Measurements from ENCODE around the gene PIGM.

PIGM gene

GRCh38 chr1:160031365-160032164, at the start of gene PIGM:
PIGM (minus strand) TSS chr1:160031990; CDS start chr1:160031739, 251 bp downstream.
- peak; percentile 92 for DNase-seq

DNA sequence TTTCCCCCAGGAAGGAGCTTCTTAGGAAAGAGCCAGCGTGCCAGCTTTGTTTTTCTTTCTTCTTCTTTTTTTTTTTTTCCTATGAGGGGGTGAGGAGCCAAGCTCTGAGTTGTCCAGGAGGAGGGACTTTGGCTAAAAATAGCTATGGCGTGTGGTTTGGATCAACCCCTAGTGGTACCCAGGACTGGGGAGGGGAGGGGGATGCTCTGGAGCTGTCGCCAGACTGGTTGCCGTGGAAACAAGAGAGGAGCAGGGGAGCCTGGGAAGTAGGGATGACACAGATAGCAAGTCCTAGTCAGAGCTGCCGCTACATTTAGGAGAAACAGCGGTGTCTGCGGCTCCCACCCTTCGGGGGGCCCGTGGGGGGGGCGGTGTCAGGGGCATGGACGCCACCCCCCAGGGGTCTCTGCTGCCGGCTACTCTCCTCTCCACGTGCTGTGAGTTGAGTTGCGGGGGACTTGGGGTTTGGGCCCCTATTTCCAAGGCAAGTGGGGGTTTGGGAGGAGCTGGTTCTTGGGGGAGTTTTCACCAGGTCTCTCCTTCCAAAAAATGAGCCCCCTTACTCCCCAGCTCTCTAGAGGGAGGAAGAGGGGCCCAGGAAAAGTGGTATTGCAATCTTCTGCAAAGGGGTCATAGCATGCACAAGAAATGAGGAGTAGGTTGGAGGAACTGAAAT, 49.6 kb upstream of the PIGM start, which contains the start of gene KCNJ9:
Gene KCNJ9, plus strand, starts transcription at position 278 of the 676 bp plus-strand sequence. CDS start 2,493 bp downstream, outside the sequence.
- DNase-seq = no peak

- DNase-seq = no peak
Observed at GRCh38 chr1:160080381-160081100, 48.8 kb upstream of the PIGM start.

DNA sequence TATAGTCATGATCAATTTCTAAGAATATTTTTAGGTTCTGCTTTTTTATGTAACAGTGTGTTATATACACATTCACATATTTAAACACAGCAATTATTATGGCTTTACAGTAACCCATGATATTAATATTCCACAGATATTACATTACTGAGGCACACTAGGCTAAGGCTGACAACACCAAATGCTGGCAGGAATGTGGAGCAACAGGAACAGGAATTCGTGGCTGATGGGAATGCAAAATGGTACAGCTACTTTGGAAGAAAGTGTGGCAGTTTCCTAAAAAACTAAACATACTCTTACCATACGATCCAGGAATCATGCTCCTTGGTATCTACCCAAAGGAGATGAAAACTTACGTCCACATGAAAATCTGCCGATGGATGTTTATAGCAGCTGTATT, 47.7 kb upstream of the PIGM start:
- no peak for DNase-seq

GRCh38 chr1:160078512-160079195, 46.9 kb upstream of the PIGM start:
- peak; percentile 52 for DNase-seq

GRCh38 chr1:160077486-160077885, 45.7 kb upstream of the PIGM start:
- DNase-seq = no peak

DNA sequence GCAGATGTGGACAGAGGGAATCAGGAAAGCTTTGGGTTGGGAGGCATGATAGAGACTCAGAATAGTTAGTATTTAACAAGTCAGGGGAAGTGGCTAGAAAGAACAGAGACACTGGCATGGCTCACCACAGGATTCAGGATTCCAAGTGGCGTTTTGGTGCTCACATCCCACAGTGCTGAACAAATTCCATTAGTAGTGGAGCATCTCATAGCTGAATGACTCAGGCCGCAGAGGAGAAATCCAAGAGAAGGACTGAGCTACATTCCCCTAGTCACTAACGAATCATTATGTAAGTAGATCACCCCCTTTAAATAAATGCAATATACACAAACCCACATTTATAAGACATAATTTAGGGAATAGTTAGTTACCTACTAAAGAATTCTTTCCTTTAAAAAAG, 44.5 kb upstream of the PIGM start:
- no peak for DNase-seq

DNA sequence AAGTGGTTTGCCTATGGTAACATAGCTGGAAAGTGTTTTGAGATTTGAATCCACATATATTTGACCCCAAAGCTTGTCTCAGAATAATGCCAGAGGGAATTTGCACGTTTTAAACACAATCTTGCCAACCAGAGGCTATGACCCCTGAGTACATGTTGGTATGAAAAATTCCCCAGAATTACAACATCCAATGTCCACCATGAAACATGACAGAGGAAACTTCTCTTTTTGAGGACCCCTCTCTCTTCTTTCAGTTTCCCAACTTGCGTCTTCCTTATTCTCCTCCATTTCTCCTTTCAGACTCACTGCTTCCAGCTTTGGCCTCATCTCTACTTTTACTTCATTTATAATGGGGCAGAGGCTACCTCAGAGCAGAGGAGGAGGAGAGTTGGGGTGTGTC, 44.0 kb upstream of the PIGM start:
- no peak for DNase-seq

GRCh38 chr1:160074865-160075264, 43.1 kb upstream of the PIGM start:
- no peak for DNase-seq

- DNase-seq = no peak
Observed at GRCh38 chr1:160071289-160071688, 39.5 kb upstream of the PIGM start.

GRCh38 chr1:160070243-160071163, 38.7 kb upstream of the PIGM start:
- peak; percentile 80 for DNase-seq

DNA sequence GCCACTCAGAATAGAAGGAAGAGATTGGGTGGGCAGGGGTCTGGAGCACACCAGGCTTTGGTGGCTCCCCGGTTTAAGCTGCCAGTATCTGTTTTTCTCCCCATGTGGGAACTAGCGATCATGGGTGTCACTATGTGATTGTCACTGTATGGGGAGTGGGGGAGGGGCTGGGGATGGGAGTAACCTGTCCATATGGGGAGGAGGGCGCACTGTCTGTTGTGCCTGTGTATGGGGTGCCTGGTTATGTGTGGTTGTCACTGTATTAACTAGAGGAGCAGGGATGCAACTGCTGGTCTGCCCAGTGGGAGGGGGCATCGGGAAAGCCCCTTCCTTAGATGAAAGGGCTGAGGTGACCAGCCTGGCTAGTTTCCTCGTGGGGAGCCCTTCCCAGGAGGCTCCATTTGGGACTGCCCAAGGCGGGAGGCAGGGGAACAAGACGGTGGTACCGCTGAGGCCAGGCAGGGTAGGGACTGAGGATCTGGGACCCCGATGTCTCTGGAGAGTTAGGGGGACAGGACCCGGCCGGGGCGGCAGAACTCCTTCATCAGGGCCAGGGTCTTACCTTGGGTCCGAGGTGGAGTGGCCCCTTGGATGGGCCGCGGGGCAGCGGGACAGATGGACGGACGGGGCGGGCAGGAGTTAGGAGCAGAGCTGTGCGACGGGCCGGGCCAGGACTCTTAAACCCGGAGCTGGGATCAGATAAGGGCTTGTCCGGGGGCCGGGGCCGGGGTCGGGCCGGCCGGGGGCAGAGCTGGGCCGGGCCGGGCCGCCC, 37.9 kb upstream of the PIGM start, which contains the start of gene KCNJ10:
Gene KCNJ10, minus strand, starts transcription at position 701 of the 772 bp plus-strand sequence. CDS start 27,628 bp downstream, outside the sequence.
- DNase-seq = no peak

DNA sequence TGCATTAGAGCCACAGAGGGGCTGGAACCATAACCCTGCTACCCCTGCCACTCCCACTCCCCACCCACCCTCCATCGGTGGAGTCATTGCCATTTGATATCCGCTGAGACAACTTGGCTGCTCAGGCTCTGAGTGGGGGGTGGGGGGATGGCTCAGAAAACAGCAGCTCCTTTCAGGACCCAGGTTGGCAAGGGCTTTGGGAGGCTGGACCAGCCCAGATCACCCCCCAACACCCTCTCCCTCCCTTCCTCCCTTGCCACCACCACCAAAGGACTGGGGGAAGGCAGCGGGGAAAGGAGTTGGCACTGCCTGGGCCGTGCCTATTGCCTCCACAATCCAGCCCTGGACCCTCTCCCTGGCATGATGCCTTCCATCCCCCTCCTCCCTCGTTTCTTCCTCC, 36.4 kb upstream of the PIGM start:
- DNase-seq = no peak

- DNase-seq = no peak
Observed at GRCh38 chr1:160066829-160067745, 35.3 kb upstream of the PIGM start.

DNA sequence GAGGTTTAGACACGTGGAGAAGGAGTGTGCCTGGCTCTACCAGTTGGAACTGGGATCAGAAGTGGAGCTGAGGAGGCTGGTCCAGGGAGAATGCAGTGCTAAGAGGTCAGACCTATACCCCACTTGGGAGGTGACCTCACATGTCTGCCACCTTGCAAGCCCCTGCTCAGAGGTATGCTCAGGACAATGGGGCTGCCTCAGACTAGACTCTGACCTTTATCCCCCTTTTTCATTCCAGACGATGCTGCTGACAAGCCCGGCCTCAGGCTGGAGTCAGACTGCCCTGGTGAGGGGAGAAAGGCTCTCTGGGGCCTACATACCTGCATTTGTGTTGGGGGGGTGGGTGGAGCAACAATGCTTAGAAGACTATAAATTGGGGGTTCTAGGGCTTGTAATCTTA, 33.0 kb upstream of the PIGM start:
- DNase-seq = no peak

DNA sequence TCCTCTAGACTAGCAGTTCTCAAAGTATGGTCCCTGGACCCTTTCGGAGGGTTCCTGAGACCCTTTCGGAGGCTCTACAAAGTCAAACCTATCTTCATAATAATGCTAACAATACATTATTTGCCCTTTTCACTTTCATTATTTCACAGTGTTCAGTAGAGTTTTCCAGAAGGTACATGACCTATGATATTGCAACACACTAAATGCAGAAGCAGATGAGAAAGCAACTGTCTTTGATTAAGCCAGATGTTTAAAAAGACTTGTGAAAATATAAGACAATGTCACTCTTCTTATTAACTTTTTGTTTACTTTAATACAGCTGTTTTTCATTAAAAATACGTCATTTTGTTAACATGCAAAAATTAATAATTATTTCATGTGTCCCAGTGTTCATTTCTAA, 32.4 kb upstream of the PIGM start:
- DNase-seq = no peak

GRCh38 chr1:160063176-160063575, 31.4 kb upstream of the PIGM start:
- DNase-seq = no peak

GRCh38 chr1:160062230-160062532, 30.4 kb upstream of the PIGM start:
- DNase-seq = no peak

- DNase-seq = no peak
Observed at GRCh38 chr1:160061369-160062229, 29.8 kb upstream of the PIGM start.

Measured in CD4-positive, alpha-beta T cell treated with Interferon gamma for 1 hour (primary cell).